HepG2 (cell line): ENCODE data around the gene NXPH4. TPM values are rescaled to one million over a fixed set of nuclear protein-coding genes. Genes with fewer than 3 reads are reported as not detected.
A peak's percentile ranks its signal among the peaks of the same experiment; 100 is the strongest.

Experiments
- ARID2 ChIP-seq: sonication (generic); formaldehyde crosslinking; IDR thresholded peaks from 2 replicates; pipeline ENCODE4 v1.8.1; 2022; ENCODE audit warnings: mild to moderate bottlenecking, missing genetic modification reagents, borderline replicate concordance
- FOSL2 ChIP-seq: sonication (generic); formaldehyde crosslinking; IDR thresholded peaks from 2 replicates; pipeline ENCODE4 v1.4.0; 2020; ENCODE audit warnings: missing genetic modification reagents
- GTF3A ChIP-seq: sonication (generic); formaldehyde crosslinking; conservative IDR thresholded peaks from 2 replicates; pipeline ENCODE4 v1.4.0; 2020; ENCODE audit warnings: mild to moderate bottlenecking, missing genetic modification reagents
- KDM6A ChIP-seq: IDR thresholded peaks from 2 replicates; pipeline ENCODE4 v1.6.1; 2016; ENCODE audit warnings: low read depth
- KMT2A ChIP-seq: sonication (generic); formaldehyde crosslinking; IDR thresholded peaks from 2 replicates; pipeline ENCODE4 v1.4.0; 2020; ENCODE audit warnings: missing genetic modification reagents
- MAFF ChIP-seq: IDR thresholded peaks from 2 replicates; pipeline ENCODE4 v1.6.1; 2011; ENCODE audit warnings: low read depth, low read length, improper control_type of control experiment
- MAZ ChIP-seq, 2 experiments: sonication (generic) in 1 of 2; formaldehyde crosslinking in 1 of 2; IDR thresholded peaks; 2 replicates each; pipeline versions ENCODE4 v1.5.0 to v1.6.1; 2012 to 2020; ENCODE audit warnings: low read depth in 2 of 2, mild to moderate bottlenecking in 2 of 2, borderline replicate concordance in 1 of 2, improper control_type of control experiment in 1 of 2, low read length in 1 of 2, missing genetic modification reagents in 1 of 2, moderate library complexity in 1 of 2
- RNF2 ChIP-seq: fragments of 450-650 bp; conservative IDR thresholded peaks from 2 replicates; pipeline ENCODE4 v1.6.1; 2016; ENCODE audit warnings: low read depth
- SCMH1 ChIP-seq: sonication (generic); formaldehyde crosslinking; IDR thresholded peaks from 2 replicates; pipeline ENCODE4 v1.9.0; 2021; ENCODE audit warnings: missing genetic modification reagents, mild to moderate bottlenecking, borderline replicate concordance
- SP1 ChIP-seq, 2 experiments: fragments of 450-650 bp in 1 of 2; sonication (generic) in 1 of 2; formaldehyde crosslinking in 1 of 2; IDR thresholded peaks; 2 replicates each; pipeline versions ENCODE4 v1.4.0 to v1.6.1; 2016 to 2020; ENCODE audit warnings: missing genetic modification reagents in 1 of 2
- THAP11 ChIP-seq: IDR thresholded peaks from 2 replicates; pipeline ENCODE4 v1.6.1; 2016; ENCODE audit warnings: missing biosample characterization, missing genetic modification reagents
- ZFP41 ChIP-seq: sonication (generic); formaldehyde crosslinking; IDR thresholded peaks from 2 replicates; pipeline ENCODE4 v1.4.0; 2020; ENCODE audit warnings: mild to moderate bottlenecking, missing genetic modification reagents, borderline replicate concordance
- ZFP90 ChIP-seq: sonication (generic); formaldehyde crosslinking; IDR thresholded peaks from 2 replicates; pipeline ENCODE4 v1.8.0; 2022; ENCODE audit warnings: missing genetic modification reagents, mild to moderate bottlenecking, inconsistent platforms, borderline replicate concordance
- ZNF30 ChIP-seq: sonication (generic); formaldehyde crosslinking; IDR thresholded peaks from 2 replicates; pipeline ENCODE4 v1.5.0; 2020; ENCODE audit warnings: mild to moderate bottlenecking, missing genetic modification reagents
- ZNF7 ChIP-seq: IDR thresholded peaks from 2 replicates; pipeline ENCODE4 v1.6.1; 2016; ENCODE audit warnings: missing biosample characterization, missing genetic modification reagents
- polyA plus RNA-seq, 8 experiments: library from polyadenylated mRNA; depleted of rRNA in 3 of 8; stranded (reverse) in 7 of 8; unstranded in 1 of 8; fragments of >200 nt; fragmentation: Illumina TruSeq in 4 of 8; extraction: Trizol in 4 of 8; gene quantifications; 2 replicates each; pipeline versions ENCODE4 v1.2.1 to v1.2.3, GENCODE V29; 2011 to 2016; ENCODE audit warnings: low read depth in 4 of 8, missing spikeins in 1 of 8, mixed read lengths in 1 of 8; ENCODE audit not compliant: insufficient read depth in 1 of 8
- total RNA-seq, 5 experiments: library from RNA; depleted of rRNA; stranded (reverse); fragments of >200 nt; fragmentation: Illumina TruSeq; extraction: Trizol; gene quantifications; 2 replicates each; pipeline ENCODE4 v1.2.3, GENCODE V29; 2016; ENCODE audit warnings: low read depth in 1 of 5
- TF ChIP-seq, protein P1 (sequence below), 2 experiments: fragments of 450-650 bp in 1 of 2; sonication (generic) in 1 of 2; formaldehyde crosslinking in 1 of 2; IDR thresholded peaks; 2 replicates each; pipeline versions ENCODE4 v1.6.1 to v1.8.0; 2016 to 2022; ENCODE audit warnings: antibody characterized with exemption in 1 of 2, mild to moderate bottlenecking in 1 of 2, missing genetic modification reagents in 1 of 2
- TF ChIP-seq, protein P2 (sequence below): sonication (generic); formaldehyde crosslinking; IDR thresholded peaks from 2 replicates; pipeline ENCODE4 v1.4.0; 2020; ENCODE audit warnings: missing genetic modification reagents, borderline replicate concordance

NXPH4 gene
- total and polyA plus RNA-seq, 2 of the 13 experiments (the other 11 are each of a cell fraction or from before 2014, with no cell fraction given), result 0.13 TPM; not detected in 1

DNA sequence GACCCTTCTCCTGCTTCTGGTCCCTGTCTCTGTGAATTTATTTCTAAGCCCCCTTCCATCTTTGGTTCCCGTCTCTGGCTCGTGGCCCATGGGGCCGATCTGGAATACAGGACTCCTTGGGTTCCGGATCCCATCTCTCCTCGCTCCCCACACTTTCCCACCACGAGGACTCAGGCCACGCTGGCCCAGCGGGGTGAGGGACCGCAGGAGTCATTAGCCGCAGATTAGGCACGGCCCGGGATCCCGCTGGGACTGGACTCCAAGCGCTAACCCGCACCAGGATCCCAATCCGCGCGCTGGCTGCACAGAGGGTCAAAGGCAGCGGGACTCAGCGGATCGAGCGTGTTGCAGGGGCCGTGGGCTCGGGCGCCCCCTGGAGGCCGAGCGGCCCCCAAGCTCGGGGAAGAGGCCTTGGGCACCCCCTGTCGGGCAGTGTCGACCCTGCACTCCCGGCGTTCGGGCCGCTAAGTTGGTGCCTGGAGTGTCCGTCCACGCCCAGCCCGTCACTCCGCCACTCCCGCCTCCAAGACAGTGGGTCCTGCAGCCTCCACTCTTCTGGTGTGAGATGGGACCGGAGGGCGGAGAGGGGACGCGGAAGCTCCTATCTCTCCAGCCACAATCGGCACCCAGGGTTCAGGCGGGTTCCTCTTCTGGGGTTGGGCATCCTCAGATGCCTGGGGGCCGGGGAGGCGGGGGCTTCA, 22.4 kb downstream of the NXPH4 start (continued):
- TF ChIP-seq, protein P1, sequence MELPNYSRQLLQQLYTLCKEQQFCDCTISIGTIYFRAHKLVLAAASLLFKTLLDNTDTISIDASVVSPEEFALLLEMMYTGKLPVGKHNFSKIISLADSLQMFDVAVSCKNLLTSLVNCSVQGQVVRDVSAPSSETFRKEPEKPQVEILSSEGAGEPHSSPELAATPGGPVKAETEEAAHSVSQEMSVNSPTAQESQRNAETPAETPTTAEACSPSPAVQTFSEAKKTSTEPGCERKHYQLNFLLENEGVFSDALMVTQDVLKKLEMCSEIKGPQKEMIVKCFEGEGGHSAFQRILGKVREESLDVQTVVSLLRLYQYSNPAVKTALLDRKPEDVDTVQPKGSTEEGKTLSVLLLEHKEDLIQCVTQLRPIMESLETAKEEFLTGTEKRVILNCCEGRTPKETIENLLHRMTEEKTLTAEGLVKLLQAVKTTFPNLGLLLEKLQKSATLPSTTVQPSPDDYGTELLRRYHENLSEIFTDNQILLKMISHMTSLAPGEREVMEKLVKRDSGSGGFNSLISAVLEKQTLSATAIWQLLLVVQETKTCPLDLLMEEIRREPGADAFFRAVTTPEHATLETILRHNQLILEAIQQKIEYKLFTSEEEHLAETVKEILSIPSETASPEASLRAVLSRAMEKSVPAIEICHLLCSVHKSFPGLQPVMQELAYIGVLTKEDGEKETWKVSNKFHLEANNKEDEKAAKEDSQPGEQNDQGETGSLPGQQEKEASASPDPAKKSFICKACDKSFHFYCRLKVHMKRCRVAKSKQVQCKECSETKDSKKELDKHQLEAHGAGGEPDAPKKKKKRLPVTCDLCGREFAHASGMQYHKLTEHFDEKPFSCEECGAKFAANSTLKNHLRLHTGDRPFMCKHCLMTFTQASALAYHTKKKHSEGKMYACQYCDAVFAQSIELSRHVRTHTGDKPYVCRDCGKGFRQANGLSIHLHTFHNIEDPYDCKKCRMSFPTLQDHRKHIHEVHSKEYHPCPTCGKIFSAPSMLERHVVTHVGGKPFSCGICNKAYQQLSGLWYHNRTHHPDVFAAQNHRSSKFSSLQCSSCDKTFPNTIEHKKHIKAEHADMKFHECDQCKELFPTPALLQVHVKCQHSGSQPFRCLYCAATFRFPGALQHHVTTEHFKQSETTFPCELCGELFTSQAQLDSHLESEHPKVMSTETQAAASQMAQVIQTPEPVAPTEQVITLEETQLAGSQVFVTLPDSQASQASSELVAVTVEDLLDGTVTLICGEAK (IDR thresholded peaks at IDR 0.05), result no peak
- TF ChIP-seq, protein P1 (CRISPR knock-in tag; IDR thresholded peaks at IDR 0.05), result no peak
- TF ChIP-seq ZFP90, result no peak; the same call in 1 of the 2 replicates
- TF ChIP-seq FOSL2, result peak; percentile 26; the same call in 1 of the 2 replicates
- TF ChIP-seq, protein P2, sequence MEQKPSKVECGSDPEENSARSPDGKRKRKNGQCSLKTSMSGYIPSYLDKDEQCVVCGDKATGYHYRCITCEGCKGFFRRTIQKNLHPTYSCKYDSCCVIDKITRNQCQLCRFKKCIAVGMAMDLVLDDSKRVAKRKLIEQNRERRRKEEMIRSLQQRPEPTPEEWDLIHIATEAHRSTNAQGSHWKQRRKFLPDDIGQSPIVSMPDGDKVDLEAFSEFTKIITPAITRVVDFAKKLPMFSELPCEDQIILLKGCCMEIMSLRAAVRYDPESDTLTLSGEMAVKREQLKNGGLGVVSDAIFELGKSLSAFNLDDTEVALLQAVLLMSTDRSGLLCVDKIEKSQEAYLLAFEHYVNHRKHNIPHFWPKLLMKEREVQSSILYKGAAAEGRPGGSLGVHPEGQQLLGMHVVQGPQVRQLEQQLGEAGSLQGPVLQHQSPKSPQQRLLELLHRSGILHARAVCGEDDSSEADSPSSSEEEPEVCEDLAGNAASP (CRISPR knock-in tag), result 0 out of 2 replicates have a peak, but pooled peaks have one; percentile 22
- TF ChIP-seq ARID2, result no peak
- TF ChIP-seq THAP11 (CRISPR knock-in tag), result peak; percentile 83
- TF ChIP-seq RNF2, result peak; percentile 57; the same call in 1 of the 2 replicates
- TF ChIP-seq MAZ (IDR thresholded peaks at IDR 0.05; ENCODE audit: borderline replicate concordance, low read depth, low read length), result peak; percentile 66; the same call in 1 of the 2 replicates
- no peak; the same call in 1 of the 2 replicates for TF ChIP-seq MAZ (CRISPR knock-in tag; IDR thresholded peaks at IDR 0.05; ENCODE audit: low read depth)
- no peak for TF ChIP-seq GTF3A (CRISPR knock-in tag)
- 0 out of 2 replicates have a peak, but pooled peaks have one; percentile 40 for TF ChIP-seq KMT2A (CRISPR knock-in tag)
- no peak for TF ChIP-seq SP1 (IDR thresholded peaks at IDR 0.05)
- TF ChIP-seq SP1 (CRISPR knock-in tag; IDR thresholded peaks at IDR 0.05), result no peak; the same call in 1 of the 2 replicates
- TF ChIP-seq ZNF30 (CRISPR knock-in tag), result no peak
- no peak for TF ChIP-seq KDM6A (CRISPR knock-in tag)
- TF ChIP-seq ZFP41 (CRISPR knock-in tag), result no peak
- no peak for TF ChIP-seq SCMH1 (CRISPR knock-in tag)
- no peak for TF ChIP-seq MAFF
- TF ChIP-seq ZNF7 (CRISPR knock-in tag), result no peak
